H1 (cell line): ENCODE data around the gene GZF1. TPM values are rescaled to one million over a fixed set of nuclear protein-coding genes. Genes with fewer than 3 reads are reported as not detected.

Source experiments
- BACH1 ChIP-seq: IDR thresholded peaks from 2 replicates; pipeline ENCODE4 v1.6.1; 2012; ENCODE audit warnings: low read length, improper control_type of control experiment
- CTBP2 ChIP-seq: IDR thresholded peaks from 2 replicates; pipeline ENCODE4 v1.7.0; 2011; ENCODE audit warnings: borderline replicate concordance, mild to moderate bottlenecking, moderate library complexity, mixed read lengths, low read length; ENCODE audit not compliant: insufficient read depth, insufficient read length
- GABPA ChIP-seq: IDR thresholded peaks from 2 replicates; pipeline ENCODE4 v1.6.1; 2011; ENCODE audit warnings: mild to moderate bottlenecking, low read length, moderate library complexity, borderline replicate concordance; ENCODE audit not compliant: insufficient read depth
- NRF1 ChIP-seq: IDR thresholded peaks from 2 replicates; pipeline ENCODE4 v1.6.1; 2011; ENCODE audit warnings: mild to moderate bottlenecking, low read depth, low read length, improper control_type of control experiment
- SIN3A ChIP-seq, 2 experiments: IDR thresholded peaks in 1 of 2; conservative IDR thresholded peaks in 1 of 2; 2 replicates each; pipeline ENCODE4 v1.6.1; 2011 to 2012; ENCODE audit warnings: low read length in 2 of 2, improper control_type of control experiment in 1 of 2, low read depth in 1 of 2, mild to moderate bottlenecking in 1 of 2
- polyA plus RNA-seq, 7 experiments: library from polyadenylated mRNA; depleted of rRNA in 3 of 7; stranded (reverse) in 5 of 7; unstranded in 2 of 7; fragments of >200 nt in 5 of 7; fragments of 200-250 nt in 2 of 7; gene quantifications; 1 replicate in 5 of 7; 2 replicates in 1 of 7; 4 replicates in 1 of 7; pipeline versions ENCODE4 v1.2.1 to v1.2.3, GENCODE V29; 2011 to 2013; ENCODE audit warnings: missing spikeins in 2 of 7, mixed read lengths in 2 of 7
- total RNA-seq: library from RNA; stranded (reverse); fragmentation: NEBNext Ultra II Directional; extraction: Animal tissue kit (Norgen Biotek cat#: 25700); gene quantifications from 2 replicates; pipeline ENCODE4 v1.2.1, GENCODE V29; 2021
- TF ChIP-seq, protein P1 (sequence below), 3 experiments: IDR thresholded peaks; 1 replicate in 2 of 3; 2 replicates in 1 of 3; pipeline versions ENCODE4 v1.5.1 to v1.6.1; 2011; ENCODE audit warnings: low read length in 3 of 3, mild to moderate bottlenecking in 3 of 3, inconsistent platforms in 2 of 3, low read depth in 1 of 3, moderate library complexity in 1 of 3; ENCODE audit not compliant: insufficient read depth in 1 of 3; ENCODE audit errors: control extremely low read depth in 1 of 3

The GZF1 gene
- total and polyA plus RNA-seq, 2 of the 8 experiments (the other 6 are each of a cell fraction or from before 2014, with no cell fraction given), result 8.2 to 11.9 TPM

DNA sequence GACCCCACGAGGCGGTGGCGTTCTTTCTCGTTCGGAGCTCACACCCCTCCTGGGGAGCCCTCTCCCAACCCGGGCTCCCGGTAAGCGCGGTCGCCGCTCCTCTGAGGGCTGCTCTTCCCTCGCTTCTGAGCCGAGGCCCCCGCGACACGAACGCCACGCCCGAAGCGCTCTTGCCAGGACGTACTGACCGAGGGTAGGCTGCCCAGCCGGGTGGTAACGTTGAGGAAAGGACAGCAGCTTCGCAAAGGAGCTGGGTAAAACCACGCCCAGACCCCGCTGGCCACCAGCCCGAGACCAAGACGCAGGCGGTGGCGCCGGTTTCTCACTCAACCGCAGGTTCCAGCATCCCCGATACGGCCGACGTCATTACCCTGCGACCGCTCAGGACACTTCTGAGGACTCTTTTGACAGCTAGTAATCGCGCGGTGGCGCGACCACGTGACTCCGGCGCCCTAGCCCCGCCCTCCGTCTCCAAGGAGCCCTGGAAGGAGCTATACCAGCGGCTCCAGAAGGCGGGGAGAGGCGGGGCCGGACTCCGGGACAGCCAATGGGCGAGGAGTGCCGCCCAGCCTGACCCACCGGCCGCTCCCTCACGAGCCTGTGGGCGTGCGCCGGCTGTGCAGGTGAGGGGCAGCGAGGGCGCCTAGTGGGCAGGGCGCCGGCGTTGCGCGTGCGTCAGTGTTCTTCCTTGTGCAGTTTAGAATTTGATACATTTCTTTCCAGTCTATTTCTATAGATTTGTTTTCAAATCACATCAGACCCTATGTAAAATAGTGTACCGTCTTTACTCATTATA lies 4.0 kb upstream of the GZF1 start (continued):
- TF ChIP-seq, protein P1, sequence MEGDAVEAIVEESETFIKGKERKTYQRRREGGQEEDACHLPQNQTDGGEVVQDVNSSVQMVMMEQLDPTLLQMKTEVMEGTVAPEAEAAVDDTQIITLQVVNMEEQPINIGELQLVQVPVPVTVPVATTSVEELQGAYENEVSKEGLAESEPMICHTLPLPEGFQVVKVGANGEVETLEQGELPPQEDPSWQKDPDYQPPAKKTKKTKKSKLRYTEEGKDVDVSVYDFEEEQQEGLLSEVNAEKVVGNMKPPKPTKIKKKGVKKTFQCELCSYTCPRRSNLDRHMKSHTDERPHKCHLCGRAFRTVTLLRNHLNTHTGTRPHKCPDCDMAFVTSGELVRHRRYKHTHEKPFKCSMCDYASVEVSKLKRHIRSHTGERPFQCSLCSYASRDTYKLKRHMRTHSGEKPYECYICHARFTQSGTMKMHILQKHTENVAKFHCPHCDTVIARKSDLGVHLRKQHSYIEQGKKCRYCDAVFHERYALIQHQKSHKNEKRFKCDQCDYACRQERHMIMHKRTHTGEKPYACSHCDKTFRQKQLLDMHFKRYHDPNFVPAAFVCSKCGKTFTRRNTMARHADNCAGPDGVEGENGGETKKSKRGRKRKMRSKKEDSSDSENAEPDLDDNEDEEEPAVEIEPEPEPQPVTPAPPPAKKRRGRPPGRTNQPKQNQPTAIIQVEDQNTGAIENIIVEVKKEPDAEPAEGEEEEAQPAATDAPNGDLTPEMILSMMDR (IDR thresholded peaks at IDR 0.05; ENCODE audit: control extremely low read depth in 1 of 3, insufficient read depth in 1 of 3, low read depth in 1 of 3, low read length in 3 of 3), result peak in 1 of 3 experiments; percentile 9; a peak in 1 of 4 replicates
- TF ChIP-seq BACH1 (no peak), NRF1 (peak; percentile 49; the same call in 1 of the 2 replicates), CTBP2 (no peak), SIN3A (conservative IDR thresholded peaks at IDR 0.05 in 1 of 2, IDR thresholded peaks at IDR 0.05 in 1 of 2; ENCODE audit: low read depth in 1 of 2, low read length in 2 of 2) (peak; percentile 93 to 99), GABPA (no peak)
